ENCODE data around the gene PEMT. TPM values are rescaled to one million over a fixed set of nuclear protein-coding genes. Genes with fewer than 3 reads are reported as not detected.

PEMT gene
- total and polyA plus RNA-seq, 9 of the 15 experiments (the other 6 are each of a cell fraction or from before 2014, with no cell fraction given), result 1.4 to 36.4 (median 13.6) TPM

GRCh38 chr17:17573912-17574311, 17.6 kb downstream of the PEMT start:
- no peak for ATAC-seq
- CTCF ChIA-PET (ENCODE audit: low intra/inter-chr PET ratio), result no interaction called here
- POLR2A ChIA-PET, result interaction anchor here (0.6 to 0.9 kb wide), 2 partner anchors 9 to 13 kb away, joined by 3 read pairs; no protein-coding TSS in a partner anchor

More at GRCh38 chr17:17573912-17574311, 17.6 kb downstream of the PEMT start:
- no peaks in the 10 kb centered on the region for H3K27me3 ChIP-seq (ENCODE audit: control insufficient read depth in 2 of 2, insufficient read depth in 2 of 2, low read length in 2 of 2)
- FAIRE-seq, result no peak
- H3K9ac ChIP-seq (ENCODE audit: insufficient read depth in 1 of 2, low read depth in 2 of 2, low read length in 2 of 2), result no peak overlapping the region
- H3K4me2 ChIP-seq (ENCODE audit: insufficient read depth, low read length), result no peak overlapping the region
- 70% methylated on average over 6 of the region's 7 CpGs for WGBS (ENCODE audit: insufficient coverage, low coverage, missing lambda C conversion rate)
- in situ Hi-C loops (cut with MboI) (no loop called here), intact Hi-C loops (cut with micrococcal nuclease) (no loop called here)
- H3K27ac ChIP-seq (ENCODE audit: extremely low read depth, low read depth, low read length), result no peak overlapping the region
- H3K9me3 ChIP-seq (replicated peaks; ENCODE audit: control insufficient read depth, insufficient read depth, low read depth, low read length), result no peaks in the 10 kb centered on the region
- H3K9me1 ChIP-seq (ENCODE audit: control insufficient read depth, insufficient read depth, low read length), result no peaks in the 10 kb centered on the region
- peaks cover 3% of the 10 kb centered on the region; the same call in 1 of the 3 replicates for H3K36me3 ChIP-seq (ENCODE audit: control insufficient read depth, insufficient read depth, low read length)
- no peak overlapping the region for H3K4me3 ChIP-seq
- H4K20me1 ChIP-seq (replicated peaks; ENCODE audit: control insufficient read depth, insufficient read depth, low read length), result no peaks in the 10 kb centered on the region; the same call in 1 of the 2 replicates
- no peak overlapping the region for H2AFZ ChIP-seq (ENCODE audit: low read depth, low read length)
- peaks cover 0 to 4% of the 10 kb centered on the region in 2 experiments; a peak in 2 of 5 replicates for H3K4me1 ChIP-seq (replicated peaks in 1 of 2; ENCODE audit: control insufficient read depth in 2 of 2, insufficient read depth in 2 of 2, low read length in 2 of 2)
- DNase-seq (ENCODE audit: extremely low read depth in 1 of 4, low spot score in 3 of 4), result no peak
- H3K79me2 ChIP-seq (ENCODE audit: control insufficient read depth, insufficient read depth, low read length), result no peaks in the 10 kb centered on the region
- TF ChIP-seq LEF1 (IDR thresholded peaks at IDR 0.05), result no peak
- TF ChIP-seq ZNF124 (CRISPR knock-in tag; IDR thresholded peaks at IDR 0.05), result no peak
- no peak for TF ChIP-seq HINFP (tag; conservative IDR thresholded peaks at IDR 0.05; ENCODE audit: low read depth)
- no peak for TF ChIP-seq ZFP30 (CRISPR knock-in tag; IDR thresholded peaks at IDR 0.05; ENCODE audit: borderline replicate concordance)
- TF ChIP-seq HMBOX1 (IDR thresholded peaks at IDR 0.05), result no peak
- no peak for TF ChIP-seq SP1 (CRISPR knock-in tag; IDR thresholded peaks at IDR 0.05)
- BruUV-seq (replicated peaks), result no TSS peak

Measured in K562 (cell line).